Measurements from ENCODE around the gene ESF1. TPM values are rescaled to one million over a fixed set of nuclear protein-coding genes. Genes with fewer than 3 reads are reported as not detected.

ESF1 gene
- total and polyA plus RNA-seq, 10 of the 15 experiments (the other 5 are each of a cell fraction or from before 2014, with no cell fraction given), result 9.2 to 36.2 (median 18.4) TPM

DNA sequence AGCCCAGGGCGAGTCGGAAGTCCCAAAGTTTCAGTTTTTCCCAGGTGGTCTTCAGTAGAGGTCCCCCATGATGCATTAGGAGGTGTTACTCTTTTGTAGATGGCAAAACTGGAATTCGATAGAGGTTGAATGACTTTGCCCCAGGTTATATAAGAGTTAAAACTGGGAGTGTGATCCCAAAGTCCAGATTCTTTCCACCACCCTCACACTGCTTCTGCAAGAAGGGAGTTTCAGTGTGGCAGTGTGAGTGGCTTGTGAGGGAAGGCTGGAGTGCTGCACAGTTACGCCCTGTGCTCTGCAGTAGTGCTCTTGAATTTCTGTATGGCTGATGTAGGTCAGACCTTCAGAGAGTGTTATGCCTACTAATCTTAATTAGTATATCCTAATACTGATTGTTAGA is 30.0 kb upstream of the ESF1 start (continued):
- no peak for TF ChIP-seq PRDM15 (CRISPR knock-in tag; IDR thresholded peaks at IDR 0.05)
- no peak for TF ChIP-seq HDGF (IDR thresholded peaks at IDR 0.05)
- TF ChIP-seq CBX3 (IDR thresholded peaks at IDR 0.05; ENCODE audit: borderline replicate concordance, low read depth), result no peak
- TF ChIP-seq, protein P1, sequence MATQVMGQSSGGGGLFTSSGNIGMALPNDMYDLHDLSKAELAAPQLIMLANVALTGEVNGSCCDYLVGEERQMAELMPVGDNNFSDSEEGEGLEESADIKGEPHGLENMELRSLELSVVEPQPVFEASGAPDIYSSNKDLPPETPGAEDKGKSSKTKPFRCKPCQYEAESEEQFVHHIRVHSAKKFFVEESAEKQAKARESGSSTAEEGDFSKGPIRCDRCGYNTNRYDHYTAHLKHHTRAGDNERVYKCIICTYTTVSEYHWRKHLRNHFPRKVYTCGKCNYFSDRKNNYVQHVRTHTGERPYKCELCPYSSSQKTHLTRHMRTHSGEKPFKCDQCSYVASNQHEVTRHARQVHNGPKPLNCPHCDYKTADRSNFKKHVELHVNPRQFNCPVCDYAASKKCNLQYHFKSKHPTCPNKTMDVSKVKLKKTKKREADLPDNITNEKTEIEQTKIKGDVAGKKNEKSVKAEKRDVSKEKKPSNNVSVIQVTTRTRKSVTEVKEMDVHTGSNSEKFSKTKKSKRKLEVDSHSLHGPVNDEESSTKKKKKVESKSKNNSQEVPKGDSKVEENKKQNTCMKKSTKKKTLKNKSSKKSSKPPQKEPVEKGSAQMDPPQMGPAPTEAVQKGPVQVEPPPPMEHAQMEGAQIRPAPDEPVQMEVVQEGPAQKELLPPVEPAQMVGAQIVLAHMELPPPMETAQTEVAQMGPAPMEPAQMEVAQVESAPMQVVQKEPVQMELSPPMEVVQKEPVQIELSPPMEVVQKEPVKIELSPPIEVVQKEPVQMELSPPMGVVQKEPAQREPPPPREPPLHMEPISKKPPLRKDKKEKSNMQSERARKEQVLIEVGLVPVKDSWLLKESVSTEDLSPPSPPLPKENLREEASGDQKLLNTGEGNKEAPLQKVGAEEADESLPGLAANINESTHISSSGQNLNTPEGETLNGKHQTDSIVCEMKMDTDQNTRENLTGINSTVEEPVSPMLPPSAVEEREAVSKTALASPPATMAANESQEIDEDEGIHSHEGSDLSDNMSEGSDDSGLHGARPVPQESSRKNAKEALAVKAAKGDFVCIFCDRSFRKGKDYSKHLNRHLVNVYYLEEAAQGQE (IDR thresholded peaks at IDR 0.05; ENCODE audit: low read depth, low read length), result no peak
- TF ChIP-seq ESRRA (IDR thresholded peaks at IDR 0.05; ENCODE audit: low read length), result no peak
- no peak for TF ChIP-seq ZSCAN29 (IDR thresholded peaks at IDR 0.05)
- TF ChIP-seq TCF3 (IDR thresholded peaks at IDR 0.05; ENCODE audit: borderline replicate concordance, insufficient read depth, low read depth, low read length), result no peak
- no peak for TF ChIP-seq CHD4 (IDR thresholded peaks at IDR 0.05)
- no peak for TF ChIP-seq ZNF592 (IDR thresholded peaks at IDR 0.05)
- TF ChIP-seq, protein P2, sequence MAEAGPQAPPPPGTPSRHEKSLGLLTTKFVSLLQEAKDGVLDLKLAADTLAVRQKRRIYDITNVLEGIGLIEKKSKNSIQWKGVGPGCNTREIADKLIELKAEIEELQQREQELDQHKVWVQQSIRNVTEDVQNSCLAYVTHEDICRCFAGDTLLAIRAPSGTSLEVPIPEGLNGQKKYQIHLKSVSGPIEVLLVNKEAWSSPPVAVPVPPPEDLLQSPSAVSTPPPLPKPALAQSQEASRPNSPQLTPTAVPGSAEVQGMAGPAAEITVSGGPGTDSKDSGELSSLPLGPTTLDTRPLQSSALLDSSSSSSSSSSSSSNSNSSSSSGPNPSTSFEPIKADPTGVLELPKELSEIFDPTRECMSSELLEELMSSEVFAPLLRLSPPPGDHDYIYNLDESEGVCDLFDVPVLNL (IDR thresholded peaks at IDR 0.05; ENCODE audit: low read depth, low read length), result no peak
- TF ChIP-seq RFX5 (IDR thresholded peaks at IDR 0.05; ENCODE audit: low read depth, low read length), result no peak
- no peak for TF ChIP-seq MYB (IDR thresholded peaks at IDR 0.05; ENCODE audit: borderline replicate concordance, low read depth, low read length)

Measured in GM12878 (cell line).